GM13977 (cell line): ENCODE results near the gene RPL38.

ENCODE experiments used
- DNase-seq: peaks from one replicate; pipeline ENCODE4 v3.0.0; 2012; ENCODE audit warnings: low spot score
- in situ Hi-C: fragments of 300-500 bp; cut with MboI; formaldehyde crosslinking; loops from one replicate; pipeline ENCODE4 v1.12.0; 2022; ENCODE audit warnings: low sequenced_read_pairs, low pct_unique_long_range_greater_than_20kb, mixed read lengths, inconsistent platforms; ENCODE audit not compliant: unreplicated experiment
- TF ChIP-seq, protein P1 (sequence below): IDR thresholded peaks from 2 replicates; pipeline ENCODE4 v1.5.1; 2012; ENCODE audit warnings: mild to moderate bottlenecking, control low read depth; ENCODE audit not compliant: insufficient read depth; ENCODE audit errors: extremely low read depth, missing control alignments

The RPL38 gene

DNA sequence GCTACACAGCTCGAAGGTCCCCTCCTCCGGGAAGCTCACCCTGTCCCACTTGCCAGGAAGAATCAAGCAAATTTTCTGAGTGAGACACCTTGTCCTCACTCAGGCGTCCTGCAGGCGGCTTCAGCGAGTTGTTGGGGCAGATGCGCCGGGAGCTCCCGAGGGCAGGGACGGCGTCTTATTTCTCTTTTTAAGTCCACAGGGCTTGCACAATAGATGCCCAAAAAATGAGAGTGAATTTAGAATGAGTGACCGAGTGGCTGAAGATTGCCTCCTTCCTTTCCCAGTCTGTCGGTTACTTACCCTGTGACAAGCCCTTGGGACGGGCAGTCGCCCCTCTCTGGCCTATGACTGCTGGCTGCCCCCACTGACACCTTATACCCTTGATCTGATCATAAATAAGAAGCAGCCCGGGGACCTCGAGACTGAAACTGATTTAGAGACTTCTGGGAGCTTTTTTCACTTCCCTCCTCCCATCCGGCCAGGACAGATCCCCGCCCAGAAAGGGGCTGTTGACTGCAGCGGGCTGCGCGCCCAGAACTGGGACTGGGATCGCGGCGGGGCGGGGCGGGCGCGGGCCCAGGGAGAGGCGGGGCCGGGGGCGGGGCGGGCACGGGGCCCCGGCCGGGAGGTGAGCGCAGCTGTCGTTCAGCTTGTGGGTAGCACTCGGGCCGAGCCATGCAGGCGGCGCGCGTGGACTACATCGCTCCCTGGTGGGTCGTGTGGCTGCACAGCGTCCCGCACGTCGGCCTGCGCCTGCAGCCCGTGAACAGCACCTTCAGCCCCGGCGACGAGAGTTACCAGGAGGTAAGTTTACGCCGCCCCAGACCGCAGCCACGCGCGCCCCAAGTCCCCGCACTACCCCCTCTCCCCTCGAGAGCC lies 9.7 kb downstream of the RPL38 start, which contains the start of gene TTYH2:
Gene TTYH2, plus strand, starts transcription at position 659 of the 879 bp plus-strand sequence. Its CDS starts 17 bp downstream, at position 676.
- TF ChIP-seq, protein P1, sequence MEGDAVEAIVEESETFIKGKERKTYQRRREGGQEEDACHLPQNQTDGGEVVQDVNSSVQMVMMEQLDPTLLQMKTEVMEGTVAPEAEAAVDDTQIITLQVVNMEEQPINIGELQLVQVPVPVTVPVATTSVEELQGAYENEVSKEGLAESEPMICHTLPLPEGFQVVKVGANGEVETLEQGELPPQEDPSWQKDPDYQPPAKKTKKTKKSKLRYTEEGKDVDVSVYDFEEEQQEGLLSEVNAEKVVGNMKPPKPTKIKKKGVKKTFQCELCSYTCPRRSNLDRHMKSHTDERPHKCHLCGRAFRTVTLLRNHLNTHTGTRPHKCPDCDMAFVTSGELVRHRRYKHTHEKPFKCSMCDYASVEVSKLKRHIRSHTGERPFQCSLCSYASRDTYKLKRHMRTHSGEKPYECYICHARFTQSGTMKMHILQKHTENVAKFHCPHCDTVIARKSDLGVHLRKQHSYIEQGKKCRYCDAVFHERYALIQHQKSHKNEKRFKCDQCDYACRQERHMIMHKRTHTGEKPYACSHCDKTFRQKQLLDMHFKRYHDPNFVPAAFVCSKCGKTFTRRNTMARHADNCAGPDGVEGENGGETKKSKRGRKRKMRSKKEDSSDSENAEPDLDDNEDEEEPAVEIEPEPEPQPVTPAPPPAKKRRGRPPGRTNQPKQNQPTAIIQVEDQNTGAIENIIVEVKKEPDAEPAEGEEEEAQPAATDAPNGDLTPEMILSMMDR: peak; percentile 32
- in situ Hi-C loops: no loop called here
- peak; percentile 86 for DNase-seq

DNA sequence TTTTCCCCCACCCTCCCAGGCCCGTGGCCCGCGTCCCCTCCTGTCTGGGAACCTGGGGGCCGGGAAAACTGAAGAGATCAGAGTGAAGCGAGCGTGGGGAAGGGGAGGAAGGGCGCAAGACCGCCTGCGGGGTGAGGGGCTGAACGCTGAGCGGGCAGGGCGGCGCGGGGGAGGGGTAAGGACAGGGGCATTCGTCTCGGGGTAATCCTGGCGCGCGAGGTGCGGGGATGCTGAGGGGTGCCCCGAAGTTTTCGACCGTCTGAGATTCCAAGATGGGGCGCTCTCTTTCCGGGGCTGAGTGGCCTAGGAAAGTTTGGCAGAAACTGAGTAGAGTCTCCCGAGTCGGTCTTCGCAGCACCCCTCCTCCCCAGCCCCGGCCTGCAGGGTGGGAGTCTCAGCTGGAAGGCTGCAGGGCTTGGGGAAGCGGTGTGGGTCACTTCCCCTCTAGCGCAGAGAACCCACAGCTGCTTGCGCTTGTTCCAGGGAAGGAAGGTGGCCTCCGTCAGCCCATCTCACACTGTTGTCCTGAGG lies 10.4 kb downstream of the RPL38 start:
- in situ Hi-C loops: no loop called here
- no peak for DNase-seq
- TF ChIP-seq, protein P1: no peak

- no peak for DNase-seq
- in situ Hi-C loops: no loop called here
- TF ChIP-seq, protein P1: no peak
Observed at GRCh38 chr17:74214484-74215341, 11.2 kb downstream of the RPL38 start.

GRCh38 chr17:74215342-74215727 lies 11.9 kb downstream of the RPL38 start:
- DNase-seq: no peak
- in situ Hi-C loops: no loop called here
- TF ChIP-seq, protein P1: no peak

- in situ Hi-C loops: no loop called here
- DNase-seq: no peak
- TF ChIP-seq, protein P1: no peak
Observed at GRCh38 chr17:74216505-74216904, 13.0 kb downstream of the RPL38 start.

DNA sequence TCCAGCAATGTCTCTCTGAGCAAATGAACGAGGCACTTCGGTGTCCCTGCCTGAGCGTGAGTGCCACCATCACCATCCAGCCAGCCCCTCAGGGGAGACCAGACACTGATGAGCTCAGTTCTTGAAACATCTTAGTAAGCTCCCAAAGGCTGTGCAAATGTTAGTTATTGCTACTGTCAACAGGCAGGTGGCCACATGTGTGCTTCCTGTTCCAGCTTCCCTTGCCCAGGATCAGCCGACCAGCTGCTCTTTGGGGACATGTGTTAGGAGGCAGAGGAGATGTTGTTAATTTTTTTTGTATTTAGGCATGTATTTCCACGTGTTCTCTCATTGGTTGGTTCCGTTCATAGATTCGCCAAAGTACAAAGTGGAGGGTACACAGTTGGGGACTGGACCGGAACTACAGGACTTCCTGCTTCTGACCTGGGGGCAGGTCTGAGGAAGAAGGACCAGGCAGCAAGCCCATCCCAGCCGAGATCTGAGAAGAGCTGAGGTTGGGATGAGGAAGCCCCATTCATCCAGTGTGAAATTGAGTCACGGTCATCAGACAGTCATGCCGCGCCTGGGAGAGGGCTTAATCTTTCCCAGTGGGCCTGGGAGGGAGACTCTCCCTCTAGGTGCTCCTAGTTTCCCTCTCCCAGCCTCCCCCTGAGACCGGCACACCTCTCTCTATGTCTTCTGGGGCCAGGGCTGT lies 13.7 kb downstream of the RPL38 start:
- TF ChIP-seq, protein P1: no peak
- in situ Hi-C loops: no loop called here

More for the DNA sequence above, 13.7 kb downstream of the RPL38 start:
- no peak for DNase-seq
